DND-41 (cell line): ENCODE results near the gene SUN3.

ENCODE experiments used
- ATAC-seq: fragments of 200-7000 bp; cut with Tn5 transposase; 3 replicates; pipeline ENCODE4 v1.9.1; 2021; ENCODE audit warnings: low read depth; ENCODE audit not compliant: insufficient read depth
- DNase-seq: peaks from one replicate; pipeline ENCODE4 v3.0.0-alpha.2; 2020
- H2AFZ ChIP-seq: 2 replicates; pipeline ENCODE4 v1.6.0; 2012; ENCODE audit warnings: low read depth, low read length
- H3K27ac ChIP-seq: 2 replicates; pipeline ENCODE4 v1.5.1; 2012; ENCODE audit warnings: low read length, inconsistent platforms
- H3K27me3 ChIP-seq: fragments of 200-600 bp; sonication (generic); 2 replicates; pipeline ENCODE4 v1.6.0; 2012; ENCODE audit warnings: low read length, mild to moderate bottlenecking, inconsistent platforms; ENCODE audit not compliant: insufficient read depth, poor library complexity
- H3K36me3 ChIP-seq: 2 replicates; pipeline ENCODE4 v1.5.1; 2012; ENCODE audit warnings: low read length, inconsistent platforms; ENCODE audit not compliant: insufficient read depth
- H3K4me1 ChIP-seq: 2 replicates; pipeline ENCODE4 v1.5.1; 2012; ENCODE audit warnings: mild to moderate bottlenecking, low read length; ENCODE audit not compliant: insufficient read depth
- H3K4me2 ChIP-seq: 2 replicates; pipeline ENCODE4 v1.6.0; 2012; ENCODE audit warnings: mild to moderate bottlenecking, moderate library complexity, low read length, inconsistent platforms; ENCODE audit not compliant: insufficient read depth
- H3K4me3 ChIP-seq, 2 experiments: fragments of 200-600 bp in 1 of 2; shearing (Covaris generic) in 1 of 2; 2 replicates each; pipeline ENCODE4 v1.5.1; 2012 to 2016; ENCODE audit warnings: inconsistent platforms in 2 of 2, low read length in 2 of 2, mild to moderate bottlenecking in 2 of 2, low read depth in 1 of 2, moderate library complexity in 1 of 2
- H3K79me2 ChIP-seq: 2 replicates; pipeline ENCODE4 v1.6.0; 2012; ENCODE audit warnings: low read length, inconsistent platforms; ENCODE audit not compliant: insufficient read depth
- H3K9ac ChIP-seq: 2 replicates; pipeline ENCODE4 v1.6.0; 2012; ENCODE audit warnings: low read depth, mild to moderate bottlenecking, inconsistent platforms, low read length, moderate library complexity
- H3K9me3 ChIP-seq: 2 replicates; pipeline ENCODE4 v1.5.1; 2012; ENCODE audit warnings: low read length, moderate library complexity, mild to moderate bottlenecking, inconsistent platforms; ENCODE audit not compliant: insufficient read depth, severe bottlenecking
- H4K20me1 ChIP-seq: 2 replicates; pipeline ENCODE4 v1.6.0; 2012; ENCODE audit warnings: low read length; ENCODE audit not compliant: insufficient read depth
- EZH2 ChIP-seq: IDR thresholded peaks from 3 replicates; pipeline ENCODE4 v1.6.1; 2012; ENCODE audit warnings: borderline replicate concordance, low read depth, mild to moderate bottlenecking, moderate library complexity, low read length, inconsistent platforms; ENCODE audit not compliant: severe bottlenecking
- TF ChIP-seq, protein P1 (sequence below): IDR thresholded peaks from 2 replicates; pipeline ENCODE4 v1.5.1; 2012; ENCODE audit warnings: borderline replicate concordance, low read length, moderate library complexity, mild to moderate bottlenecking; ENCODE audit not compliant: poor library complexity, severe bottlenecking; ENCODE audit errors: extremely low read depth

The SUN3 gene

DNA sequence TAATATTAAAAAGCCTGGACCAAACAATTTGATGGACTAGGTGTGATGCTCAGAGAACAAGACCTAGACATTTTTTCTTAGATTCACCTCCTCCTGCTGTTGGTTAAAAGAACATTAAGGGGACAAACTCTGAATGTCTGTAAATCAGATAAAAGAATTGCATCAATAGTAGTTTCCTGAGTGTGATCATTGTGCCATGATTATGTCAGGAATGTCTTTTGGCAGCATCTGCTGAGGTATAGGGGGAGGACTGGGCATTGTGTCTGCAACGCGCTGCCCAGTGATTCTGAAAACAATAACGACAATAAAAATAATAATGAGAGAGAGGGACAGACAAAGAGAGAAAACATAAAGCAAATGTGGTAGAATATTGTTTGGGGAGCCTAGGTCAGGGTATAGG, 13.3 kb upstream of the SUN3 start:
- TF ChIP-seq EZH2: no peak
- TF ChIP-seq, protein P1, sequence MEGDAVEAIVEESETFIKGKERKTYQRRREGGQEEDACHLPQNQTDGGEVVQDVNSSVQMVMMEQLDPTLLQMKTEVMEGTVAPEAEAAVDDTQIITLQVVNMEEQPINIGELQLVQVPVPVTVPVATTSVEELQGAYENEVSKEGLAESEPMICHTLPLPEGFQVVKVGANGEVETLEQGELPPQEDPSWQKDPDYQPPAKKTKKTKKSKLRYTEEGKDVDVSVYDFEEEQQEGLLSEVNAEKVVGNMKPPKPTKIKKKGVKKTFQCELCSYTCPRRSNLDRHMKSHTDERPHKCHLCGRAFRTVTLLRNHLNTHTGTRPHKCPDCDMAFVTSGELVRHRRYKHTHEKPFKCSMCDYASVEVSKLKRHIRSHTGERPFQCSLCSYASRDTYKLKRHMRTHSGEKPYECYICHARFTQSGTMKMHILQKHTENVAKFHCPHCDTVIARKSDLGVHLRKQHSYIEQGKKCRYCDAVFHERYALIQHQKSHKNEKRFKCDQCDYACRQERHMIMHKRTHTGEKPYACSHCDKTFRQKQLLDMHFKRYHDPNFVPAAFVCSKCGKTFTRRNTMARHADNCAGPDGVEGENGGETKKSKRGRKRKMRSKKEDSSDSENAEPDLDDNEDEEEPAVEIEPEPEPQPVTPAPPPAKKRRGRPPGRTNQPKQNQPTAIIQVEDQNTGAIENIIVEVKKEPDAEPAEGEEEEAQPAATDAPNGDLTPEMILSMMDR: no peak
- ATAC-seq (no peak), DNase-seq (no peak)
- Histone ChIP-seq H2AFZ (no peak overlapping the region), H3K9ac (no peak overlapping the region), H3K79me2 (no peaks in the 10 kb centered on the region), H4K20me1 (no peaks in the 10 kb centered on the region), H3K4me3 (no peak overlapping the region), H3K4me1 (no peaks in the 10 kb centered on the region), H3K27me3 (no peaks in the 10 kb centered on the region), H3K9me3 (no peaks in the 10 kb centered on the region), H3K27ac (no peak overlapping the region), H3K4me2 (no peak overlapping the region), H3K36me3 (no peaks in the 10 kb centered on the region)

- Histone ChIP-seq H3K27ac (no peak overlapping the region), H3K79me2 (no peaks in the 10 kb centered on the region), H3K36me3 (no peaks in the 10 kb centered on the region), H3K4me1 (no peaks in the 10 kb centered on the region), H2AFZ (no peak overlapping the region), H4K20me1 (no peaks in the 10 kb centered on the region), H3K27me3 (no peaks in the 10 kb centered on the region), H3K4me3 (no peak overlapping the region), H3K9me3 (no peaks in the 10 kb centered on the region), H3K9ac (no peak overlapping the region), H3K4me2 (no peak overlapping the region)
- ATAC-seq (no peak), DNase-seq (no peak)
- no peak for TF ChIP-seq EZH2
- TF ChIP-seq, protein P1: no peak
These were observed 12.7 kb upstream of the SUN3 start for GRCh38 chr7:48041653-48041970.

GRCh38 chr7:48040944-48041652, 12.2 kb upstream of the SUN3 start:
- Histone ChIP-seq H3K9me3 (peaks cover 1% of the 10 kb centered on the region), H3K27ac (no peak overlapping the region), H3K27me3 (no peaks in the 10 kb centered on the region), H3K9ac (no peak overlapping the region), H3K36me3 (no peaks in the 10 kb centered on the region), H2AFZ (no peak overlapping the region), H3K79me2 (no peaks in the 10 kb centered on the region), H4K20me1 (no peaks in the 10 kb centered on the region), H3K4me3 (no peak overlapping the region), H3K4me1 (no peaks in the 10 kb centered on the region), H3K4me2 (no peak overlapping the region)
- TF ChIP-seq, protein P1: no peak
- no peak for TF ChIP-seq EZH2
- ATAC-seq (no peak), DNase-seq (no peak)
